Rectal smooth muscle tissue (tissue), 1 donor: Measurements from ENCODE around the gene EP300.
"Not testable (repeated sequence)": the region's sequence is repeated elsewhere in the genome, so short reads cannot be mapped to it uniquely, and the experiment has no call there.

Experiments used
- H3K27ac ChIP-seq: one replicate; pipeline ENCODE4 v1.7.0; 2013; ENCODE audit warnings: low read depth, low read length, inconsistent platforms
- H3K27me3 ChIP-seq: one replicate; pipeline ENCODE4 v1.7.0; 2013; ENCODE audit warnings: low read length; ENCODE audit not compliant: control insufficient read depth, insufficient read depth
- H3K36me3 ChIP-seq: one replicate; pipeline ENCODE4 v1.7.0; 2013; ENCODE audit warnings: low read length; ENCODE audit not compliant: control insufficient read depth, insufficient read depth
- H3K4me1 ChIP-seq: one replicate; pipeline ENCODE4 v1.7.0; 2013; ENCODE audit warnings: low read length; ENCODE audit not compliant: control insufficient read depth, insufficient read depth
- H3K4me3 ChIP-seq: one replicate; pipeline ENCODE4 v1.7.0; 2013; ENCODE audit warnings: low read length
- H3K9ac ChIP-seq: one replicate; pipeline ENCODE4 v1.7.0; 2013; ENCODE audit warnings: low read length

The EP300 gene

DNA sequence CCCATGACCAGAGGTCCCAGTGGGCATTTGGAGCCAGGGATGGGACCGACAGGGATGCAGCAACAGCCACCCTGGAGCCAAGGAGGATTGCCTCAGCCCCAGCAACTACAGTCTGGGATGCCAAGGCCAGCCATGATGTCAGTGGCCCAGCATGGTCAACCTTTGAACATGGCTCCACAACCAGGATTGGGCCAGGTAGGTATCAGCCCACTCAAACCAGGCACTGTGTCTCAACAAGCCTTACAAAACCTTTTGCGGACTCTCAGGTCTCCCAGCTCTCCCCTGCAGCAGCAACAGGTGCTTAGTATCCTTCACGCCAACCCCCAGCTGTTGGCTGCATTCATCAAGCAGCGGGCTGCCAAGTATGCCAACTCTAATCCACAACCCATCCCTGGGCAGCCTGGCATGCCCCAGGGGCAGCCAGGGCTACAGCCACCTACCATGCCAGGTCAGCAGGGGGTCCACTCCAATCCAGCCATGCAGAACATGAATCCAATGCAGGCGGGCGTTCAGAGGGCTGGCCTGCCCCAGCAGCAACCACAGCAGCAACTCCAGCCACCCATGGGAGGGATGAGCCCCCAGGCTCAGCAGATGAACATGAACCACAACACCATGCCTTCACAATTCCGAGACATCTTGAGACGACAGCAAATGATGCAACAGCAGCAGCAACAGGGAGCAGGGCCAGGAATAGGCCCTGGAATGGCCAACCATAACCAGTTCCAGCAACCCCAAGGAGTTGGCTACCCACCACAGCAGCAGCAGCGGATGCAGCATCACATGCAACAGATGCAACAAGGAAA, 85.4 kb downstream of the EP300 start:
- H3K4me1 ChIP-seq: no peaks in the 10 kb centered on the region
- no peak overlapping the region for H3K9ac ChIP-seq
- no peak overlapping the region for H3K27ac ChIP-seq
- no peak overlapping the region for H3K4me3 ChIP-seq
- H3K27me3 ChIP-seq: no peaks in the 10 kb centered on the region
- H3K36me3 ChIP-seq: peaks cover 41% of the 10 kb centered on the region

GRCh38 chr22:41178425-41178975, 86.1 kb downstream of the EP300 start:
- Histone ChIP-seq H3K4me1 (no peaks in the 10 kb centered on the region), H3K9ac (no peak overlapping the region), H3K27ac (no peak overlapping the region), H3K36me3 (peaks cover 38% of the 10 kb centered on the region), H3K27me3 (no peaks in the 10 kb centered on the region), H3K4me3 (no peak overlapping the region)

- H3K9ac ChIP-seq, H3K4me1 ChIP-seq, H3K27me3 ChIP-seq, H3K27ac ChIP-seq, H3K4me3 ChIP-seq: not testable (repeated sequence)
- H3K36me3 ChIP-seq: peaks cover 29% of the 10 kb centered on the region
These were observed 88.0 kb downstream of the EP300 start for GRCh38 chr22:41180362-41180761.

DNA sequence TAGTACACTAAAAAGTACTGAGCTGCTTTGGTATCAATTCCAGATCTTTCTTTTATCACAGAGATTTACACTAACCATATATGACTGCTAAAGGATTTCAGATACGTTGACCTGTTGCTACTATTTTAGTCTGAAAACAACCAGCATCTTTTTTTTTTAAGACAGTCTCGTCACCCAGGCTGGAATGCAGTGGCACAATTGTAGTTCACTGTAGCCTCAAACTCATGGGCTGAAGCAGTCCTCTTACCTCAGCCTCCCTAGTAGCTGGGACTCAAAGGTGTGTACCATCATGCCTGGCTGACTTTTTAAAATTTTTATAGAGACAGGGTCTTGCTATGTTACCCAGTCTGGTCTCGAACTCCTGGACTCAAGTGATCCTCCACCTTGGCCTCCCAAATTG, 88.5 kb downstream of the EP300 start:
- peaks cover 29% of the 10 kb centered on the region for H3K36me3 ChIP-seq

GRCh38 chr22:41181349-41182241, 89.2 kb downstream of the EP300 start:
- H3K4me3 ChIP-seq: no peak overlapping the region
- no peaks in the 10 kb centered on the region for H3K4me1 ChIP-seq
- H3K9ac ChIP-seq: no peak overlapping the region
- no peak overlapping the region for H3K27ac ChIP-seq
- no peaks in the 10 kb centered on the region for H3K27me3 ChIP-seq
- peaks cover 24% of the 10 kb centered on the region for H3K36me3 ChIP-seq

More for the DNA sequence above, 88.5 kb downstream of the EP300 start:
- Histone ChIP-seq H3K9ac (no peak overlapping the region), H3K4me1 (no peaks in the 10 kb centered on the region), H3K4me3 (no peak overlapping the region), H3K27me3 (no peaks in the 10 kb centered on the region), H3K27ac (no peak overlapping the region)

DNA sequence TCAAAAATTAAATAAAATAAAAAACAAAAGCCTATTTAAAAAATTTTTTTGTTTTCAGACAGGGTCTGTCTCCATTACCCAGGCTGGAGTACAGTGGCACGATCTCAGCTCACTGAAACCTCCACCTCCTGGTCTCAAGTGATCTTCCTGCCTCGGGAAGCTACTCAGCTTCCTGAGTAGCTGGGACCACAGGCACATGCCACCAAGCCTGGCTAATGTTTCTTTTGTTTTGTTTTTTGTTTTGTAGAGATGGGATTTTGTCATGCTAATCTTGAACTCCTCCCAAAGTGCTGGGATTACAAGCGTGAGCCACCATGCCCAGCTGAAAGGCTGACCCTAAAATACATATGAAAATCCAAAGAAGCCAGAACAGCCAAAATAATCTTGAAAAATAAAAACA, 92.3 kb downstream of the EP300 start:
- Histone ChIP-seq H3K27ac (no peak overlapping the region), H3K4me1 (no peaks in the 10 kb centered on the region), H3K27me3 (no peaks in the 10 kb centered on the region), H3K4me3 (no peak overlapping the region), H3K9ac (no peak overlapping the region), H3K36me3 (no peaks in the 10 kb centered on the region)

DNA sequence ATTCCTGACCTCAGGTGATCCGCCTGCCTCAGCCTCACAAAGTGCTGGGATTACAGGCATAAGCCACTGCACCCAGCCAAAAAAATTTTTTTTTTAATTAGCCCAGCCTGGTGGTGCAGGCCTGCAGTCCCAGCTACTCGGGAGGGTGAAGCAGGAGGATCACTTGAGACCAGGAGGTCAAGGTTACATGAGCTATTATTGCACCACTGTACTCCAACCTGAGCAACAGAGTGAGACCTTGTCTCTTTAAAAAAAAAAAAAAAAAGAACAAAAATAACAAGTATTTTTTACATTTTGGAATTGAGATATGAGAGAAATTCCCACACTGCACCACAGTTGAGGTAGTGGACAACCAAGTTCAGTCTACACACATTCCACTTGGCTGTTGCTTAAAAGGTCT, 99.1 kb downstream of the EP300 start:
- Histone ChIP-seq H3K27ac (no peak overlapping the region), H3K27me3 (no peaks in the 10 kb centered on the region), H3K4me1 (no peaks in the 10 kb centered on the region), H3K9ac (no peak overlapping the region), H3K36me3 (no peaks in the 10 kb centered on the region), H3K4me3 (no peak overlapping the region)

GRCh38 chr22:41193829-41194228, 101.4 kb downstream of the EP300 start:
- no peak overlapping the region for H3K4me3 ChIP-seq
- H3K36me3 ChIP-seq: no peaks in the 10 kb centered on the region
- peaks cover 4% of the 10 kb centered on the region for H3K4me1 ChIP-seq
- H3K9ac ChIP-seq: no peak overlapping the region
- H3K27me3 ChIP-seq: no peaks in the 10 kb centered on the region
- H3K27ac ChIP-seq: no peak overlapping the region

- Histone ChIP-seq H3K4me3 (peak overlapping the region; percentile 99), H3K4me1 (peaks cover 4% of the 10 kb centered on the region), H3K27me3 (no peaks in the 10 kb centered on the region), H3K27ac (no peak overlapping the region), H3K9ac (peak overlapping the region; percentile 24), H3K36me3 (no peaks in the 10 kb centered on the region)
These were observed 104.9 kb downstream of the EP300 start for GRCh38 chr22:41197038-41197972.

GRCh38 chr22:41198027-41198580, 105.7 kb downstream of the EP300 start:
- Histone ChIP-seq H3K4me1 (peaks cover 4% of the 10 kb centered on the region), H3K27me3 (no peaks in the 10 kb centered on the region), H3K9ac (no peak overlapping the region), H3K27ac (no peak overlapping the region), H3K36me3 (no peaks in the 10 kb centered on the region), H3K4me3 (peak overlapping the region; percentile 99)

DNA sequence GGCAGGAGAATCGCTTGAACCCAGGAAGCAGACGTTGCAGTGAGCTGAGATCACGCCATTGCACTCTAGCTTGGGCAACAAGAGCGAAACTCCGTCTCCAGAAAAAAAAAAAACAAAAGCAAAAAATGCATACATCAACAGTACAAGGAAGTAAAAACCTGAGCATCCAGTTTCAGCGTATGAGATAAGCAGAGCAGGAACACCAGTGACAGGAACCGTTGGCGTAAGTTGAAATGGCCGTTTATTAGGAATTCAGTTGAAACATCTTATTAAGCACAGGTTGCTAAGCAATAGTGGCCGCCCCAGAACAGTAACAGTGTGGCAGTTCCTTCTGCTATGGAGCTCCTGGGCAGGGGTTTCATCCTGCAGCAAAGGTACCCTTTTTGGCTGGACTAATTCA, 108.7 kb downstream of the EP300 start:
- Histone ChIP-seq H3K4me1 (peaks cover 6% of the 10 kb centered on the region), H3K36me3 (no peaks in the 10 kb centered on the region), H3K27me3 (no peaks in the 10 kb centered on the region), H3K27ac (no peak overlapping the region), H3K9ac (no peak overlapping the region), H3K4me3 (no peak overlapping the region)
